ENCODE measurements around the gene CWC27.

Gene CWC27

GRCh38 chr5:64775291-64775690, 6.6 kb downstream of the CWC27 start:
- DNase-seq (ENCODE audit: low spot score): no peak
- in situ Hi-C loops (cut with MboI; ENCODE audit: low pct_unique_long_range_greater_than_20kb, low sequenced_read_pairs, unreplicated experiment): no loop called here
- no peak for TF ChIP-seq CTCF (IDR thresholded peaks at IDR 0.05; ENCODE audit: extremely low read depth, insufficient read depth, missing control alignments)

- TF ChIP-seq CTCF (IDR thresholded peaks at IDR 0.05; ENCODE audit: extremely low read depth, insufficient read depth, missing control alignments): peak; percentile 85
- in situ Hi-C loops (cut with MboI; ENCODE audit: low pct_unique_long_range_greater_than_20kb, low sequenced_read_pairs, unreplicated experiment): loop anchor here (5.0 kb wide), 1 partner anchor 152 kb away; no protein-coding TSS in a partner anchor
- peak; percentile 12 for DNase-seq (ENCODE audit: low spot score)
Observed at GRCh38 chr5:64784451-64785025, 15.8 kb downstream of the CWC27 start.

- TF ChIP-seq CTCF (IDR thresholded peaks at IDR 0.05; ENCODE audit: extremely low read depth, insufficient read depth, missing control alignments): no peak
- DNase-seq (ENCODE audit: low spot score): no peak
- in situ Hi-C loops (cut with MboI; ENCODE audit: low pct_unique_long_range_greater_than_20kb, low sequenced_read_pairs, unreplicated experiment): loop anchor here (5.0 kb wide), 1 partner anchor 154 kb away; no protein-coding TSS in a partner anchor
Observed at GRCh38 chr5:64786372-64786771, 17.6 kb downstream of the CWC27 start.

GRCh38 chr5:64788156-64788555, 19.4 kb downstream of the CWC27 start:
- in situ Hi-C loops (cut with MboI; ENCODE audit: low pct_unique_long_range_greater_than_20kb, low sequenced_read_pairs, unreplicated experiment): loop anchor here (5.0 kb wide), 1 partner anchor 156 kb away; no protein-coding TSS in a partner anchor

GRCh38 chr5:64789457-64789856, 20.7 kb downstream of the CWC27 start:
- TF ChIP-seq CTCF (IDR thresholded peaks at IDR 0.05; ENCODE audit: extremely low read depth, insufficient read depth, missing control alignments): no peak
- in situ Hi-C loops (cut with MboI; ENCODE audit: low pct_unique_long_range_greater_than_20kb, low sequenced_read_pairs, unreplicated experiment): loop anchor here (5.0 kb wide), 1 partner anchor 157 kb away; no protein-coding TSS in a partner anchor
- no peak for DNase-seq (ENCODE audit: low spot score)

More at GRCh38 chr5:64788156-64788555, 19.4 kb downstream of the CWC27 start:
- DNase-seq (ENCODE audit: low spot score): no peak
- no peak for TF ChIP-seq CTCF (IDR thresholded peaks at IDR 0.05; ENCODE audit: extremely low read depth, insufficient read depth, missing control alignments)

- DNase-seq (ENCODE audit: low spot score): no peak
- no peak for TF ChIP-seq CTCF (IDR thresholded peaks at IDR 0.05; ENCODE audit: extremely low read depth, insufficient read depth, missing control alignments)
- in situ Hi-C loops (cut with MboI; ENCODE audit: low pct_unique_long_range_greater_than_20kb, low sequenced_read_pairs, unreplicated experiment): no loop called here
Observed at GRCh38 chr5:64790210-64790609, 21.5 kb downstream of the CWC27 start.

Measured in GM13977 (cell line).